IMR-90 (cell line): ENCODE results near the gene PIGH. TPM values are rescaled to one million over a fixed set of nuclear protein-coding genes. Genes with fewer than 3 reads are reported as not detected.

Experiments
- ATAC-seq: fragments of 200-7000 bp; cut with Tn5 transposase; 2 replicates; pipeline ENCODE4 v1.9.1; 2020; ENCODE audit warnings: low read depth, mild to moderate bottlenecking, moderate library complexity
- BruUV-seq: library from RNA; stranded (reverse); fragments of 400-500 nt; replicated peaks from 2 replicates; lab custom pipeline; 2021; lab: Mats Ljungman, UMichigan
- CTCF ChIA-PET: fragments of 300-600 bp; formaldehyde crosslinking; extraction: SDS; loops from one replicate; lab custom pipeline; 2021; ENCODE audit warnings: antibody characterized with exemption; lab: Yijun Ruan, JAX
- POLR2A ChIA-PET: fragments of 300-600 bp; sonication (Branson Sonifier 250); formaldehyde crosslinking; loops from one replicate; lab custom pipeline; 2022; ENCODE audit warnings: antibody characterized with exemption; ENCODE audit not compliant: unreplicated experiment; lab: Charles Lee
- DNase-seq: peaks from one replicate; pipeline ENCODE4 v3.0.0; 2013
- H2AFZ ChIP-seq: replicated peaks from 2 replicates; pipeline ENCODE3; 2013; ENCODE audit warnings: low read length, mild to moderate bottlenecking; ENCODE audit not compliant: poor library complexity
- H2AK5ac ChIP-seq: 2 replicates; pipeline ENCODE4 v1.6.1; 2013; ENCODE audit warnings: low read depth, low read length, inconsistent platforms
- H2AK9ac ChIP-seq: replicated peaks from 2 replicates; pipeline ENCODE3; 2013; ENCODE audit warnings: mild to moderate bottlenecking, low read depth, low read length, moderate library complexity; ENCODE audit not compliant: poor library complexity
- H2BK120ac ChIP-seq: 2 replicates; pipeline ENCODE4 v1.6.1; 2013; ENCODE audit warnings: low read depth, low read length, inconsistent platforms
- H2BK15ac ChIP-seq: 3 replicates; pipeline ENCODE4 v1.6.1; 2013; ENCODE audit warnings: low read depth, low read length, inconsistent platforms
- H2BK20ac ChIP-seq: 2 replicates; pipeline ENCODE4 v1.6.1; 2013; ENCODE audit warnings: low read depth, mild to moderate bottlenecking, inconsistent platforms, low read length, moderate library complexity
- H2BK5ac ChIP-seq: 2 replicates; pipeline ENCODE4 v1.6.1; 2013; ENCODE audit warnings: mild to moderate bottlenecking, low read depth, low read length, inconsistent platforms; ENCODE audit not compliant: poor library complexity, severe bottlenecking
- H3K14ac ChIP-seq: replicated peaks from 2 replicates; pipeline ENCODE4 v1.6.1; 2013; ENCODE audit warnings: low read depth, low read length, inconsistent platforms
- H3K18ac ChIP-seq: 2 replicates; pipeline ENCODE4 v1.6.1; 2013; ENCODE audit warnings: low read depth, low read length, control low read depth
- H3K23ac ChIP-seq: 2 replicates; pipeline ENCODE4 v1.6.1; 2013; ENCODE audit warnings: low read depth, low read length, inconsistent platforms
- H3K27ac ChIP-seq: 2 replicates; pipeline ENCODE4 v1.5.1; 2013; ENCODE audit warnings: mild to moderate bottlenecking, control low read depth, low read length; ENCODE audit not compliant: insufficient read depth
- H3K27me3 ChIP-seq: 2 replicates; pipeline ENCODE4 v1.6.1; 2013; ENCODE audit warnings: low read length; ENCODE audit not compliant: control insufficient read depth, insufficient read depth
- H3K36me3 ChIP-seq: 2 replicates; pipeline ENCODE4 v1.6.1; 2013; ENCODE audit warnings: low read length, mixed read lengths; ENCODE audit not compliant: control insufficient read depth, insufficient read depth
- H3K4ac ChIP-seq: 2 replicates; pipeline ENCODE4 v1.6.1; 2013; ENCODE audit warnings: low read depth, low read length, inconsistent platforms
- H3K4me1 ChIP-seq: 2 replicates; pipeline ENCODE4 v1.6.1; 2013; ENCODE audit warnings: low read length, mixed read lengths; ENCODE audit not compliant: control insufficient read depth, insufficient read depth
- H3K4me2 ChIP-seq: 2 replicates; pipeline ENCODE4 v1.6.1; 2013; ENCODE audit warnings: low read depth, mild to moderate bottlenecking, control low read depth, low read length, moderate library complexity
- H3K4me3 ChIP-seq: 2 replicates; pipeline ENCODE4 v1.5.1; 2013; ENCODE audit warnings: low read depth, mild to moderate bottlenecking, control low read depth, low read length, moderate library complexity; ENCODE audit not compliant: insufficient read depth
- H3K56ac ChIP-seq: 2 replicates; pipeline ENCODE4 v1.6.1; 2013; ENCODE audit warnings: low read length, inconsistent platforms; ENCODE audit not compliant: insufficient read depth; ENCODE audit errors: extremely low read depth
- H3K79me1 ChIP-seq, 2 experiments: 2 replicates each; pipeline ENCODE4 v1.6.1; 2013; ENCODE audit warnings: low read length in 2 of 2, inconsistent platforms in 1 of 2, low read depth in 1 of 2
- H3K9ac ChIP-seq: 2 replicates; pipeline ENCODE4 v1.6.1; 2013; ENCODE audit warnings: low read depth, low read length, control low read depth
- H3K9me1 ChIP-seq: 2 replicates; pipeline ENCODE4 v1.6.1; 2013; ENCODE audit warnings: low read length, inconsistent platforms; ENCODE audit not compliant: insufficient read depth
- H3K9me3 ChIP-seq: 2 replicates; pipeline ENCODE4 v1.6.1; 2013; ENCODE audit warnings: low read length; ENCODE audit not compliant: control insufficient read depth, insufficient read depth
- H4K20me1 ChIP-seq: 2 replicates; pipeline ENCODE4 v1.6.1; 2013; ENCODE audit warnings: low read length, inconsistent platforms; ENCODE audit not compliant: insufficient read depth
- H4K5ac ChIP-seq: 2 replicates; pipeline ENCODE4 v1.6.1; 2013; ENCODE audit warnings: mild to moderate bottlenecking, low read depth, low read length, control low read depth
- H4K8ac ChIP-seq, 2 experiments: 2 replicates each; pipeline ENCODE4 v1.6.1; 2013; ENCODE audit warnings: low read depth in 2 of 2, low read length in 2 of 2, control low read depth in 1 of 2, inconsistent platforms in 1 of 2
- H4K91ac ChIP-seq: 2 replicates; pipeline ENCODE4 v1.6.1; 2013; ENCODE audit warnings: low read depth, low read length, inconsistent platforms; ENCODE audit not compliant: insufficient read depth
- BHLHE40 ChIP-seq: fragments of 150-350 bp; IDR thresholded peaks from 2 replicates; pipeline ENCODE4 v1.6.1; 2016; ENCODE audit warnings: mild to moderate bottlenecking, low read depth, low read length
- CEBPB ChIP-seq: IDR thresholded peaks from 2 replicates; pipeline ENCODE4 v1.6.1; 2012; ENCODE audit warnings: low read depth, low read length, improper control_type of control experiment
- CTCF ChIP-seq: conservative IDR thresholded peaks from 2 replicates; pipeline ENCODE4 v1.5.1; 2012; ENCODE audit warnings: mild to moderate bottlenecking, low read depth, low read length, improper control_type of control experiment
- ELK1 ChIP-seq: fragments of 150-350 bp; IDR thresholded peaks from 2 replicates; pipeline ENCODE4 v1.6.1; 2016; ENCODE audit warnings: low read depth, mild to moderate bottlenecking, low read length, moderate library complexity, borderline replicate concordance
- FOS ChIP-seq: fragments of 150-350 bp; IDR thresholded peaks from 2 replicates; pipeline ENCODE4 v1.6.1; 2016; ENCODE audit warnings: low read depth, low read length
- MAZ ChIP-seq: IDR thresholded peaks from 2 replicates; pipeline ENCODE4 v1.6.1; 2012; ENCODE audit warnings: low read depth, mild to moderate bottlenecking, low read length, improper control_type of control experiment, moderate library complexity, borderline replicate concordance
- NFE2L2 ChIP-seq: fragments of 150-350 bp; IDR thresholded peaks from 2 replicates; pipeline ENCODE4 v1.6.1; 2016; ENCODE audit warnings: low read depth, mild to moderate bottlenecking, low read length
- POLR2A ChIP-seq: IDR thresholded peaks from 2 replicates; pipeline ENCODE4 v1.6.1; 2012; ENCODE audit warnings: mild to moderate bottlenecking, low read depth, low read length
- RAD21 ChIP-seq: IDR thresholded peaks from 2 replicates; pipeline ENCODE4 v1.6.1; 2012; ENCODE audit warnings: low read length, improper control_type of control experiment
- RCOR1 ChIP-seq: IDR thresholded peaks from 2 replicates; pipeline ENCODE4 v1.6.1; 2012; ENCODE audit warnings: mild to moderate bottlenecking, low read length, improper control_type of control experiment; ENCODE audit not compliant: insufficient replicate concordance
- RFX5 ChIP-seq: IDR thresholded peaks from 2 replicates; pipeline ENCODE4 v1.8.0; 2012; ENCODE audit warnings: low read depth, mild to moderate bottlenecking, low read length, moderate library complexity
- SMC3 ChIP-seq: fragments of 150-350 bp; IDR thresholded peaks from 2 replicates; pipeline ENCODE4 v1.6.1; 2016; ENCODE audit warnings: low read depth, mild to moderate bottlenecking, antibody characterized with exemption, low read length, moderate library complexity
- USF2 ChIP-seq: fragments of 150-350 bp; IDR thresholded peaks from 2 replicates; pipeline ENCODE4 v1.6.1; 2017; ENCODE audit warnings: mild to moderate bottlenecking, antibody characterized with exemption, low read length, low read depth
- WGBS, 2 experiments: methylation state at CpG; one replicate each; pipeline versions ENCODE4 v1.1.5 to v1.1.7; 2013; ENCODE audit warnings: missing lambda C conversion rate in 2 of 2; ENCODE audit not compliant: insufficient read length in 1 of 2; ENCODE audit errors: extremely low coverage in 2 of 2; 5-methylcytosine and 5-hydroxymethylcytosine counted together
- dilution Hi-C: fragments of 300-500 bp; cut with HindIII; formaldehyde crosslinking; loops from one replicate; pipeline ENCODE4 v1.14.3; 2018; ENCODE audit warnings: low sequenced_read_pairs; ENCODE audit not compliant: unreplicated experiment
- in situ Hi-C: fragments of 300-500 bp; cut with MboI; formaldehyde crosslinking; loops from 3 replicates; pipeline ENCODE4 v1.14.3; 2019; ENCODE audit warnings: low sequenced_read_pairs, inconsistent platforms, mixed read lengths
- intact Hi-C: fragments of 100-400 bp; cut with micrococcal nuclease; formaldehyde crosslinking; loops from 2 replicates; pipeline ENCODE4 v1.10.0; 2022
- polyA plus RNA-seq, 3 experiments: library from polyadenylated mRNA; depleted of rRNA; stranded (reverse); fragments of >200 nt; gene quantifications; 2 replicates each; pipeline ENCODE4 v1.2.3, GENCODE V29; 2012; ENCODE audit warnings: low replicate concordance in 1 of 3
- total RNA-seq: library from RNA; depleted of rRNA; stranded (reverse); fragments of >200 nt; gene quantifications from 2 replicates; pipeline ENCODE4 v1.2.3, GENCODE V29; 2012

The PIGH gene
- total and polyA plus RNA-seq, 2 of the 4 experiments (the other 2 are of a cell fraction): 7.9 to 13.5 TPM

- POLR2A ChIA-PET: no interaction called here
- no peaks in the 10 kb centered on the region for H4K20me1 ChIP-seq
- no peak overlapping the region for H3K18ac ChIP-seq
- CTCF ChIA-PET: interaction anchor here (0.9 kb wide), 1 partner anchor 23 kb away, joined by 3 read pairs; no protein-coding TSS in a partner anchor
- no peak overlapping the region for H3K4ac ChIP-seq
- H4K91ac ChIP-seq: no peak overlapping the region
- H2AFZ ChIP-seq: no peak overlapping the region
- H2AK5ac ChIP-seq: no peak overlapping the region
- H3K56ac ChIP-seq: no peak overlapping the region
- no peak overlapping the region for H2BK20ac ChIP-seq
- dilution Hi-C loops: no loop called here
- H4K5ac ChIP-seq: no peak overlapping the region
- peaks cover 2% of the 10 kb centered on the region; the same call in 1 of the 2 replicates for H3K9me3 ChIP-seq
- ATAC-seq (no peak), DNase-seq (no peak)
- H3K4me2 ChIP-seq: no peak overlapping the region
- H2BK5ac ChIP-seq: no peak overlapping the region
- no TSS peak for BruUV-seq
- in situ Hi-C loops: loop anchor here (10.0 kb wide), 1 partner anchor 105 kb away; no protein-coding TSS in a partner anchor
- no peaks in the 10 kb centered on the region for H3K9me1 ChIP-seq
- H3K4me3 ChIP-seq: no peak overlapping the region
- H3K27ac ChIP-seq: no peak overlapping the region
- H3K4me1 ChIP-seq: no peaks in the 10 kb centered on the region
- H3K36me3 ChIP-seq: no peaks in the 10 kb centered on the region
- H3K9ac ChIP-seq: no peak overlapping the region
- no peak overlapping the region for H2BK15ac ChIP-seq
- no peak overlapping the region for H4K8ac ChIP-seq
- no peak overlapping the region for H3K23ac ChIP-seq
- no peak overlapping the region for H2BK120ac ChIP-seq
- H3K14ac ChIP-seq: no peak overlapping the region
- no CpG with 5 or more reads among the region's 4 CpGs for WGBS, 2 experiments
- intact Hi-C loops: no loop called here
- no peak overlapping the region for H2AK9ac ChIP-seq
- no peaks in the 10 kb centered on the region for H3K79me1 ChIP-seq
- TF ChIP-seq NFE2L2 (no peak), SMC3 (no peak), POLR2A (no peak), ELK1 (no peak), CEBPB (no peak), RAD21 (no peak), CTCF (no peak), RFX5 (no peak), USF2 (no peak), BHLHE40 (no peak), FOS (no peak), MAZ (no peak), RCOR1 (no peak)
- peaks cover 15% of the 10 kb centered on the region for H3K27me3 ChIP-seq
Observed at GRCh38 chr14:67549734-67550133, 50.3 kb downstream of the PIGH start.
